ENCODE measurements around the gene INPP5E.

- TF ChIP-seq CREB1 (CRISPR knock-in tag; IDR thresholded peaks at IDR 0.05; ENCODE audit: low read depth) (no peak), CTCF (conservative IDR thresholded peaks at IDR 0.05; ENCODE audit: low read depth in 2 of 2) (no peak), POLR2AphosphoS5 (IDR thresholded peaks at IDR 0.05; ENCODE audit: low read depth) (no peak), EZH2 (IDR thresholded peaks at IDR 0.05; ENCODE audit: low read depth, unreplicated experiment) (no peak)
These were observed 23.0 kb upstream of the INPP5E start for GRCh38 chr9:136462664-136463063.
